Nephron (organoid): Measurements from ENCODE around the gene TLCD1.

Experiments
- H3K27ac Mint-ChIP-seq, 3 experiments: 2 replicates each; pipeline ENCODE4 v1.8.0; 2020; ENCODE audit warnings: mixed read lengths in 3 of 3, mild to moderate bottlenecking in 2 of 3, moderate library complexity in 1 of 3
- H3K27me3 Mint-ChIP-seq: 2 replicates; pipeline ENCODE4 v1.8.0; 2021; ENCODE audit warnings: low read depth, mild to moderate bottlenecking, moderate library complexity, mixed read lengths
- H3K36me3 Mint-ChIP-seq: 2 replicates; pipeline ENCODE4 v1.8.0; 2020; ENCODE audit warnings: low read depth, mixed read lengths
- H3K4me1 Mint-ChIP-seq: 2 replicates; pipeline ENCODE4 v1.8.0; 2020; ENCODE audit warnings: mixed read lengths
- H3K4me3 Mint-ChIP-seq, 3 experiments: 2 replicates each; pipeline ENCODE4 v1.8.0; 2020; ENCODE audit warnings: mild to moderate bottlenecking in 3 of 3, mixed read lengths in 3 of 3, moderate library complexity in 2 of 3
- H3K9me3 Mint-ChIP-seq: 2 replicates; pipeline ENCODE4 v1.8.0; 2020; ENCODE audit warnings: mixed read lengths
- TF ChIP-seq, protein P1 (sequence below), 3 experiments: fragments of 200-600 bp; sonication (generic); IDR thresholded peaks; one replicate each; pipeline ENCODE4 v1.5.0; 2021; ENCODE audit warnings: antibody characterized with exemption in 3 of 3; ENCODE audit not compliant: unreplicated experiment in 3 of 3

The TLCD1 gene

DNA sequence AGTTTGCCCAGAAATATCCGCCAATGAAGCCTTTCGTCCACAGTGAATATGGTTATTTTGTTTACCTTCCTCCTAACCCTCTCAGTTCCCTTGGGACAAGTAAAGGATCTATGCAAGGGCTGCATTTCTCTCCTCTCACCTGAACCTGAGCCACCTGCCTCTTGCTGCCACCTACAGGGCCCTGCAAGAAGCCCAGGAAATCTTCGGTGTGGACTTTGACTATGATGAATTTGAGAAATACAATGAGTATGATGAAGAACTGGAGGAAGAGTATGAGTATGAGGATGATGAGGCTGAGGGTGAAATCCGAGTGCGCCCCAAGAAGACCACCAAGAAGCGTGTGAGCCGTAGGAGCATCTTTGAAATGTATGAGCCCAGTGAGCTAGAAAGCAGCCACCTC is 50.1 kb downstream of the TLCD1 start:
- no peaks in the 10 kb centered on the region for H3K9me3 Mint-ChIP-seq
- H3K4me3 Mint-ChIP-seq: no peak overlapping the region
- no peaks in the 10 kb centered on the region for H3K27me3 Mint-ChIP-seq
- TF ChIP-seq, protein P1, sequence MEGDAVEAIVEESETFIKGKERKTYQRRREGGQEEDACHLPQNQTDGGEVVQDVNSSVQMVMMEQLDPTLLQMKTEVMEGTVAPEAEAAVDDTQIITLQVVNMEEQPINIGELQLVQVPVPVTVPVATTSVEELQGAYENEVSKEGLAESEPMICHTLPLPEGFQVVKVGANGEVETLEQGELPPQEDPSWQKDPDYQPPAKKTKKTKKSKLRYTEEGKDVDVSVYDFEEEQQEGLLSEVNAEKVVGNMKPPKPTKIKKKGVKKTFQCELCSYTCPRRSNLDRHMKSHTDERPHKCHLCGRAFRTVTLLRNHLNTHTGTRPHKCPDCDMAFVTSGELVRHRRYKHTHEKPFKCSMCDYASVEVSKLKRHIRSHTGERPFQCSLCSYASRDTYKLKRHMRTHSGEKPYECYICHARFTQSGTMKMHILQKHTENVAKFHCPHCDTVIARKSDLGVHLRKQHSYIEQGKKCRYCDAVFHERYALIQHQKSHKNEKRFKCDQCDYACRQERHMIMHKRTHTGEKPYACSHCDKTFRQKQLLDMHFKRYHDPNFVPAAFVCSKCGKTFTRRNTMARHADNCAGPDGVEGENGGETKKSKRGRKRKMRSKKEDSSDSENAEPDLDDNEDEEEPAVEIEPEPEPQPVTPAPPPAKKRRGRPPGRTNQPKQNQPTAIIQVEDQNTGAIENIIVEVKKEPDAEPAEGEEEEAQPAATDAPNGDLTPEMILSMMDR (IDR thresholded peaks at IDR 0.05; ENCODE audit: unreplicated experiment in 3 of 3): peak in 1 of 3 experiments; percentile 26
- peaks cover 70% of the 10 kb centered on the region for H3K36me3 Mint-ChIP-seq
- H3K4me1 Mint-ChIP-seq: no peaks in the 10 kb centered on the region
- no peak overlapping the region for H3K27ac Mint-ChIP-seq

DNA sequence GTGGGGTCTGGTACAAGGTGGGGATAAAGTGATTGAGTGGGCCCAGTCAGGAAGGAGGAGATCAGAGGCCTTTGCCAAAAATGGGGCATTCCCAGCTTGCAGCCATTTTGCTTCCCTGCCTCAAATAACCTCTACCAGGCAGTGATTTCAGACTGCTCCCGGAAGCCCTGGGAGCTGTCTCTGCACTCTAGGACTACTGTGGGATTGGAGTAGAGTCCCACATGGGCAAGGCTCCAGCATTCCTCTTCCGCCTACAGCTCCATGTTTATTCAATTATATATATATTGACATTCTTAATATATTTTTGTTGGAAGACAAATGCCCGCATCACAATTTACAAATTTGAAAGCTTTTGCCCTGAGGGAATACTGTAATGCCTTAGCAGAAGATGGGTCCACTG is 50.5 kb downstream of the TLCD1 start:
- Mint-ChIP-seq H3K9me3 (no peaks in the 10 kb centered on the region), H3K4me3 (no peak overlapping the region), H3K4me1 (no peaks in the 10 kb centered on the region), H3K36me3 (peaks cover 72% of the 10 kb centered on the region), H3K27me3 (no peaks in the 10 kb centered on the region), H3K27ac (no peak overlapping the region)
- TF ChIP-seq, protein P1 (IDR thresholded peaks at IDR 0.05; ENCODE audit: unreplicated experiment in 3 of 3): no peak
